NCI-H1417 treated with DMSO at 0.1 percent for 48 hours (cell line): ENCODE data around the gene LPXN.

Source experiments
- DNase-seq: peaks from one replicate; lab custom pipeline; 2025; lab: John Stamatoyannopoulos, UW

Gene LPXN

DNA sequence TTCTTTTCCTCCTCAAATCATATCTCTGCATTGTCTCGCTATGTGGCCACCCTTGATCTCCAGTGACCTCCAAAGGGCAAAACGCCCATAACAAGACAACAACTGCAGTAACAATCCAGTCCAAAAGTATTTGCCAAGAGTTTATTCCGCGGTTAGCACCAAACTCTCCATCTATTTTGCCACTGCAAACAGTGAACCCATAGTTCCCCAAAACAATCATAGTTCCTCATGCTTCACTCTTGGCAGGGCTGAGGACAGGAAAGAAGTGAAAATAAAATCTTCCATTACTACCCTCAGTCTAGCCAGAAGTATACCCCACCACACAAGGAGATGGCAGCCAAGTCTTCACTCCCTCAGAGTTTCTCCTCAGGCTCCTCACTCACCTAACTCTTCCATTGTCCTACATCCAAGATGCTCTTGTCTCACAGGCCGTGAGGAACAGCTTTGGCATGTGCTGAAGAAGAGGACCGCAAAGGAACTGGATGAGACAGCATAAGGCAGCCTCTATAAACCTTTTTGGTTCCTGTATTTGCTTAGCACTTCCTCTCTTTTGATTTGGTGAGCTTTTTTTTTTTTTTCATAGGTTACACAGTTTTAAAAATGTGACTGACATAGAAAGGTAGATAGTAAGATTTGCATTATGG lies at the start of gene LPXN:
LPXN (minus strand) TSS at position 480 of the 644 bp plus-strand sequence; CDS start at position 396, 84 bp downstream.
- no peak for DNase-seq

DNA sequence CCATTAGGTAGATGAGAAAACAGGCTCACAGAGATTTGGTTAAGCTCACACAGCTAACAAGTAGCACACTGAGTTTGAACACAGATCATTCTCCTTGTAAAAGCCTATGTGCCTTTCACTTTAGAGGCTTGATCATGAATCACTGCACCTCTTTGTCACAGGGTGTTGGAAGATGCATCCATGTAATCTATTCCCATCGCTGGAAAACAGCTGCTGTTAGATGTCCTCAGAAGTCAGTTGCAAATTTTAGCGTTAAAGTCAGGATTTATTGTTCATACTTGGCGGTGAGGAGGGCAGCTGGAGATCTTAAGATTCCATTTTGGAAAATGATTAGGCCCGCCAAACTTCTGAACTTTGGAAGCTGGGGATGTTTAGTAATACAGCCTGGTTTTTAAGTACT lies 49.4 kb upstream of the LPXN start:
- no peak for DNase-seq

GRCh38 chr11:58622344-58622743 lies 46.7 kb upstream of the LPXN start, which contains the start of gene CNTF:
TSS of gene CNTF (plus strand) at chr11:58622665. CDS start at chr11:58622753, 88 bp downstream.
- DNase-seq: no peak

DNA sequence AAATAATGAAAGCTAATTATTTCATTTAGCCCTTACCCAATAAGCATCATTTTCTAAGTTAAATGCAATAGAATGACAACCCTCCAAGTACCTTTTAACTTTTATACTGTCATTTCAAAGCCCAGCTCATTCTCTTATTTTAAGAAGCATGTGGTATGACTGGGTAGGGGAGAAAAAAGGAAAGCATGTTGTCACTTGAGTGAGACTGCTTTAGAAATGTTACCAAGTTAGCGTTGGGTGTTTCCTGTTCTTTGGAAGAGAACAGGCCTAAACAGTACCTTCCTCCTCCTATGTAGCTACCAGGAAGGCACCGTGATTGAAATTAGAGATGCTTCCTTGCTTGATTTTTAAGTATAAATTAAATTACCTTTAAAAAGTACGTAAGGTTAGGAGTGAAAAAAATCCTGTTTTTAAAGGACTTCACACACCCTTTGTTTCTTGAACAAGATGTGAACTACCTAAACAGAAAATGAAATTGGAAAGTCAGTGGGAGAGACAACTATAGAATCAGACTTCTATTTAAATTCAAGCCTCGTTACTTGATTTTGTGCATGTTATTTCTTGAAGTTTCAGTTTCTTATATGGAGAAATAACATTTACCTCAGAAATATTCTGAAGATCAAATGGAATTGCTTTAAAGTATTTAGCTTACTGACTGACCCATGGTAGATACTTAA lies 46.1 kb upstream of the LPXN start:
- DNase-seq: no peak

GRCh38 chr11:58617976-58618557 lies 42.4 kb upstream of the LPXN start:
- no peak for DNase-seq

DNA sequence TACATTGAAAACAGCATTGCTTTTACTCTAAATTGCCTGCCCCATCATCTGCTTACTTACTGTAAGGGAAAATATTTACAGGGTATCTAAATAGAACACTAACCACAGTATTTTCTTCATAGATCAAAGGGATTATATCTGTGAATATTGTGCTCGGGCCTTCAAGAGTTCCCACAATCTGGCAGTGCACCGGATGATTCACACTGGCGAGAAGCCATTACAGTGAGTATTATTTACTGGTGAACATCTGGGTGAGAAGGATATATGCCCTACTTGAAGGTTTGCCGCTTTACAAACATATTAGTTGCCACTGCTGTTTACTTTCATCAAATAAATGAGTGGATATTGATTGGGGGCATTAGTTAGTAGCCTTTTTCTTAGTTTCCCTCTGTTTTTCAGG lies 40.9 kb upstream of the LPXN start:
- DNase-seq: no peak

DNA sequence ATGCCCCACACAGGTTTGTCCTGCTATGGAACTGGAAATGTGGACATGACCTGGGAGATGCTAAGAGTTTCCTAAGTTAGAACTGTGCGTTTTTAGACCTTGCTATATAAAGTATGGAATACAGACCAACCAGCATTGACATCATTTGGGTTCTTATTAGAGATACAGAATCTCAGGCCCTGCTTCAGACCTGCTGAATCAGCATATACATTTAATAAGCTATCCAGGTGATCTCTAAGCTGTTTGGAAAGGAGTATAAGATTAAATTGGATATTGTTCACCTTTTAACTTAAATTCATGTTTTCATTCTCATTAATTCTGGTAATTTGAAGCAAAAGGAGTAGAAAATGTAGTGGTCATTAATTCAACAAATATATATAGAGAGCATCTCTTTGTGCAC lies 39.9 kb upstream of the LPXN start:
- DNase-seq: no peak

GRCh38 chr11:58613228-58613627 lies 37.6 kb upstream of the LPXN start:
- no peak for DNase-seq

GRCh38 chr11:58609723-58610122 lies 34.1 kb upstream of the LPXN start:
- no peak for DNase-seq

- DNase-seq: no peak
Observed at GRCh38 chr11:58608331-58608730, 32.7 kb upstream of the LPXN start.

GRCh38 chr11:58606930-58607714 lies 31.5 kb upstream of the LPXN start:
- DNase-seq: no peak

GRCh38 chr11:58600510-58600909 lies 24.9 kb upstream of the LPXN start:
- no peak for DNase-seq

DNA sequence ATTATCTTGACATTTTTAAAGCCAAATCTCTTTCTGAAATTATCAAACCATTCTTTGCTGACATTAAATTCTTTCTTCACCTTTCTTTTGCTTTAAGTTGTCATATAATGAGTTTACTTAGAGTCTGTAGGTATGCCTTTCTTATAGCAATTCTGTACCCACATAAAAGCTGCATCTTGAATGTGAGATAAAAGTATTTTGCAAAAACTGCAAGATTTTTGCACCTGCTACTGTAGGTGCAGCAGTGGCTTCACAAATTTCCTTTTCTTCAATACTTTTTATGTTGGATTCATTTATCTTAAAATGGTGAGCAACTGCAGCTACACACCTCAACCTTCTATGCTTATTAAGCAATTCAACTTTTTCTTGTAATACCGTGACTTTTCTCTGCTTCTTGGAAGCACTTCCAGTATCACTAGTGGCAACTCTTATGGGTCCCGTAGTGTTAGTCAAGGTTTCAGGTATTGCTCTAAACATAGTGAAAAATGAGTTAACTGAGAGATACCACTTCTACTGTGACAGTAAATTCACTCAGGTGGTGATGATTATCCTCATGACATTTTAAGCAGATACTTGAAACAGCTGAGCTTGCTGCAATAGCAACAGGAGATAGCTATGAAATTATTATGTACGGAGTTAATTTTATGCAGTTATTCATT lies 22.0 kb upstream of the LPXN start:
- DNase-seq: no peak

DNA sequence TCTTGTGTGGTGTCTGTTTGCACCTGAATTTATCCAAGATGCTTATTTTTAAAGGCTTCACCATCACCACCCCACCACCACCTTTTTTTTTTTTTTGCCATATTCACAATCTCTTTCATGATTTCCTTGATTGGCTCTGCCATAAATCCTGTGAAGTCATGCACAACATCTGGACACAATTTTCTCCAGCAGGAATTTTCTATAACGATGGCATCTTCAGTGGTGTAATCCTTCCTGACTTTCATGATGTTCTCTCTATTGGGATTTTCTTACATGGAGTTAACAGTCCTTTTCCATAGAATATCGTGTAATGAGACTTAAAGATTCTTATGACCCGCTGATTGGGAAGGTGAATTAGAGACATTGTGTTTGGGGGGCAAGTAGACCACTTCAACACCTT lies 21.0 kb upstream of the LPXN start:
- DNase-seq: no peak

GRCh38 chr11:58594826-58595225 lies 19.2 kb upstream of the LPXN start:
- no peak for DNase-seq

DNA sequence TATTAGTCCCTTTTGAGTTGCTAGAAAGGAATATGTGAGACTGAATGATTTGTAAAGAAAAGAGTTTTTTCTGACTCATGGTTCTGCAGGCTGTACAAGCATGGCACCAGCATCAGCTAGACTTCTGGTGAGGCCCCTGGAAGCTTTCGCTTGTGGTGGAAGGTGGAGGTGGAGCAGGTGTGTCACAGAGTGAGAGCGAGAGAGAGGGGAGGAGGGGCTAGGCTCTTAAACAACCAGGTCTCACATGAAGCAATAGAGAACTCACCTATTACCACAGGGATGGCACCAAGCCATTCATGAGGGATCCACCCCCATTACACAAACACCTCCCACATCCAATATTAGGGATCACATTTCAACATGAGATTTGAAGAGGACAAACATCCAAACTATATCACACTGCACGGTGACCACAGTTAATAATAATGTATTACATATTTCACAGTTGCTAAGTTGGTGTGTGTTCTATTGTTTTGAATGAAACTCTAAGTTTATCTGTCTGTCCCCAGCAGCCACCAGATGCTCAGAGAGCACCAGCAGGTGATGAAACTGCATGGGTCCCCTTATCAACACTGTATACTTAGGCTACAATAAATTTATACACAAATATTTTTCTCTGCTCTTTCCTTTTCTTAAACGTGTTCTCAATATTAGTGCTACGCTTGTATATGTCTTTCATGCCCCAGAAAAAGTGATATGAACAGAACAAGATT lies 17.3 kb upstream of the LPXN start:
- DNase-seq: no peak

GRCh38 chr11:58591659-58592058 lies 16.0 kb upstream of the LPXN start:
- DNase-seq: no peak

DNA sequence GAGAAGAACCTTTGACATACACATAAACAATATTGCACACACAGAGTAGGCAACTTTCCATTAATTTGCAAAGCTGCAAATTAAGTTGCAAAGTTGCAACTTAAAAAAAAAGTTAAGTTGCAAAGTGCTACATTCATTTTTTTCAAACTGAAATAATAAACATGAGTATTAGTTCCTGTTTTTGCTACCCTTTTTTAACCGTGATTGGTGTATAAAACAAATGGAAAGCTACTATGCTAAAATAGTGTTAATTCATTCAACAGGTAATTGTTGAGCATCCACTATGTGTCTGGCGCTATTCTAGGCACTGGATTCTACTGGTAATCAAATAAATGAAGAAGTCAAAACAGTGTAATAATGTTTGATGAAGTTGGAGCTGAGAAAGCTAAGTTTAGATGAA lies 11.3 kb upstream of the LPXN start:
- DNase-seq: no peak

GRCh38 chr11:58582437-58582836 lies 6.8 kb upstream of the LPXN start:
- DNase-seq: no peak

GRCh38 chr11:58580311-58580710 lies 4.7 kb upstream of the LPXN start:
- DNase-seq: no peak
